Fibroblast of lung (primary cell): ENCODE results near the gene RABEPK.

Experiments used
- CTCF ChIP-seq, 2 donors: IDR thresholded peaks in 1 of 2; conservative IDR thresholded peaks in 1 of 2; 1 replicate in 1 of 2; 2 replicates in 1 of 2; pipeline ENCODE4 v1.5.1; 2011 to 2012; ENCODE audit warnings: low read length in 2 of 2, control low read depth in 1 of 2, inconsistent platforms in 1 of 2, low read depth in 1 of 2, mild to moderate bottlenecking in 1 of 2
- EZH2 ChIP-seq: IDR thresholded peaks from 2 replicates; pipeline ENCODE4 v1.5.1; 2012; ENCODE audit warnings: low read length, control low read depth, mild to moderate bottlenecking; ENCODE audit errors: missing control alignments

- TF ChIP-seq EZH2 (no peak), CTCF (conservative IDR thresholded peaks at IDR 0.05 in 1 of 2, IDR thresholded peaks at IDR 0.05 in 1 of 2; ENCODE audit: low read depth in 1 of 2, low read length in 2 of 2) (no peak)
Measured at GRCh38 chr9:125258832-125259534, 58.6 kb downstream of the RABEPK start.
